Fibroblast of skin of back (primary cell): Measurements from ENCODE around the gene TXNL4A.
"Not testable (repeated sequence)": the region's sequence is repeated elsewhere in the genome, so short reads cannot be mapped to it uniquely, and the experiment has no call there.

Experiments used
- DNase-seq: peaks from one replicate; pipeline ENCODE4 v3.0.0-alpha.2; 2013

Gene TXNL4A

GRCh38 chr18:79963658-79964329 lies 24.6 kb downstream of the TXNL4A start:
- no peak for DNase-seq

DNA sequence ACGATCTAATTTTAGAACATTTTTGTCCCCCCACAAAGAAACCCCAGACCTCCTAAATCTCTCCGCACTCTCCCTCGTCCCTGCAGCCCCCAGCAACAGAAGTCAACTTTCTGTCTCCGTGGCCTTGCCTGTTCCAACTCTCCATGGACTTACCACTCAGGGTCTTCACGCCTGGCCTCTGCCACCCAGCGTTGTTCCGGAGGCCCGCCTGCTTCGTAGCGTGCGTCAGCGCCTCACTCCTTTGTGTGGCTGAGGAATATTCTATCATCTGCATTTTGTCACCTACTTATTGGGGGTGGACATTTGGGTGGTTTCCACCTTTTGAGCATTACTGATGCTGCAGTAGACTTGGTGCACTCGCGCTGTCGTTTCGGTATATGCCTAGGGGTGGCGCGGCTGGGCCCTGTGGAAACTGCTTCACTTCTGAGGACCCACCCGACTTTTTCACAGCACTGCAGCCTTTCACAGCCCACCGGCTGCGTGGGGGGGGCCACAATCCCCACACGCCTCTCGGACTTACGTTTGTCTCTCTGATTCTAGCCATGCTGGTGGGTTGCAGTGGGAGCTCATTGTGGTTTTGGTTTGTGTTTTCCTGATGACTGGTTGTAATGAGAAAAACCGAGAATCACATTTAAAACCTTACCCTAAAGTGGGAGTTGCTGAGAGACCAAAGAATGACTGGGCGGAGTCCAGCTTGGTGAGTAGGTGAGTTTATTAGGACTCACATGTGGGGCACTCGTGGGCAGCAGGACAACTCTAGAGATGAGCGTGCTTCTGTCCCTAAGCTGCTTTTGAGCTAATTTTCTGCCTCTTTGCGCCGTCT lies 25.3 kb downstream of the TXNL4A start:
- no peak for DNase-seq

DNA sequence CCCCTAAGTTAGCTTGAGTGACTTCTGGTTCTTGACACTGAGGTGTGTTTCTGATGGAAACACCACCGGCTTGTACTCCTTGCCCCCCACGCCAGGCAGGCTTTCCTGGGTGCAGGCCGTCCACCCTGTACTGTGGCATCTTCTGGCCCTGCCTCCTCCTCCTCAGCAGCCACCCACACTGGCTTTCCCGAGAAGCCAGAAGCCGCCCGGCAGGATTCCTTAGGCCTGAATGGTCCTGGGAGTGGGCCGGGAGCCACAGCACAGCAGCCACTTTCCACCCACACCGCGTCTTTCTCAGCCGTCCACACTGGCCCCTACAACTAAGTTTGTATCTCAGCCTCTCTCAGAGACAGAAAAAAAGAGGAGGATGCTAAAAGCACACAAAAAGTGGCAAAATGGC lies 26.1 kb downstream of the TXNL4A start:
- DNase-seq = no peak

GRCh38 chr18:79961527-79962291 lies 26.7 kb downstream of the TXNL4A start:
- no peak for DNase-seq

DNA sequence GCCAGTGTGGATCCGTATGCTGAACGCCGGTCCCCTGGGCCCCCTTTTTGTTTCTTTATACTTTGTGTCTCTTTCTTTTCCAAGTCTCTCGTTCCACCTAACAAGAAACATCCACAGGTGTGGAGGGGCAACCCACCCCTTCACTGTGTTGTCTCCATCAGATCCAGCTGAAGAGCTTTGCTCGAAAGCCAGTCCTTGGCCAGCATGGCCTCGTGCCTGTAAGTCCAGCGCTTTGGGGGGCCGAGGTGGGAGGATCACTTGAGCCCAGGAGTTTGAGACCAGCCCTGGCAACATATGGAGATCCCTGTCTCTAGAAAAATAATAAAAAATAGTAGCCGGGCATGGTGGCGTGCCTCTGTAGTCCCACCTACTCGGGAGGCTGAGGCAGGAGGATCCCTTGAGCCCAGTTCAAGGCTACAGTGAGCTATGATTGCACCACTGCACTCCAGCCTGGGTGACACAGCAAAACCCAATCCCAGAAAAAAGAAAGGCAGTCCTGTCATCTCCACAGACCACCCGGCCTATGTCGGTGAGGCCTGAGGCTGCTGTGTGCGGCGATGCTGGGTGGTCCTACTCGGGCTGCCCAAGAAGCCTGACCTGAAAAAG lies 27.3 kb downstream of the TXNL4A start:
- DNase-seq = no peak

- not testable (repeated sequence) for DNase-seq
Observed at GRCh38 chr18:79960161-79960801, 28.1 kb downstream of the TXNL4A start.

DNA sequence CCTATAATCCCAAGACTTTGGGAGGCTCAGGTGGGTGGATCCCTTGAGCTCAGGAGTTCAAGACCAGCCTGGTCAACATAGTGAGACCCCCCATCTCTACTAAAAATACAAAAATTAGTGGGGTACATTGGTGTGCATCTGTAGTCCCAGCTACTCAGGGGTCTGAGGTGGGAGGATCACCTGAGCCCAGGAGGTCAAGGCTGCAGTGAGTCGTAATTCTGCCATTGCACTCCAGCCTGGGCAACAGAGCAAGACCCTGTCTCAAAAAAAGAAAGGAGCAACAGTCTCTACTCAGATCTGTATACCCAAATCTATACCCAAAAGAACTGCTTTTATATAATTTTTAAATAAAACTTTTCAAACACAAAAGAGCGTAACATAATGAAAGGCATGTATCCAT lies 29.4 kb downstream of the TXNL4A start:
- DNase-seq = no peak

- DNase-seq = no peak
Observed at GRCh38 chr18:79956276-79956675, 32.1 kb downstream of the TXNL4A start.

DNA sequence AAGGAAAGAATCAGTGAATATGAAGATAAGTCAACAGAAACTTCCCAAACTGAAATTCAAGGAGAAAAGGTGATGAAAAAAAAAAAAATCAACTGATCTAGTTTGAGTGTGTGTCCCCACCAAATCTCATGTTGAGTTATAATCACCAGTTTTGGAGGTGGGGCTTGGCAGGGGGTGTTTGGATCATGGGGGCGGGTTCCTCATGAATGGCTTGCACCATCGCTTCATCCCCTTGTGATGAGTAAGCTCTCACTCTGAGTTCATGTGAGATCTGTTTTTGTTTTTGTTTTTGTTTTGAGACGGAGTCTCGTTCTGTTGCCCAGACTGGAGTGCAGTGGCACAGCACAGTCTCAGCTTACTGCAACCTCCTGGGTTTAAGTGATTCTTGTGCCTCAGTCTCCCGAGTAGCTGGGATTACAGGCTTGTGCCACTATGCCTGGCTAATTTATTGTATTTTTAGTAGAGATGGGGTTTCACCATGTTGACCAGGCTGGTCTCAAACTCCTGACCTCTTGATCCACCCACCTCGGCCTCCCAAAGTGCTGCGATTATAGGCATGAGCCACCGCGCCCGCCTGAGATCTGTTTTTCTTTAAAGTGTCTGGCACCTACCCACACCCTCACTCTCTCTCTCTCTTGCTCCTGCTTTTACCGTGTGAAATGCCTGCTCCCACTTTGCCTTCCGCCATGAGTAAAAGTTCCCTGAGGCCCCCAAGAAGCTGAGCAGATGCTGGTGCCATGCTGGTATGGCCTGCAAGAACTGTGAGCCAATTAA lies 32.9 kb downstream of the TXNL4A start:
- DNase-seq = no peak

DNA sequence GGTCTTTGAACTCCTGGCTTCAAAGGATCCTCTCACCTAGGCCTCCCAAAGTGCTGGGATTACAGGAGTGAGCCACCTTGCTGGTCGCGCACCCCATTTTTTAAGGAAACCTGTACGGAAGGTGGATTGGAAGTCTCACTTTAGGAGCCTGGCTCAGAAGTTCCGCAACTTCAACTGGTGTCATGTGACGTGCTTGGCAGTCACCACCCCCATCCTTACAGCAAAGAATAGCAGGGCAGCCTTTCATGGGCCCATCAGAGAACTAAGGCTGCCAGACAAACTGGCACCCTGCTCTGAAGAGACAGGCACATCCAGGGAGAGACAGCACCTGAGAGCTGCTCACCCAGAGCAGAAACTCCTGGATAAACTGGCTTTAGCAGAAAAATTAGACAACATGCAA lies 33.6 kb downstream of the TXNL4A start:
- DNase-seq = no peak

GRCh38 chr18:79953971-79954651 lies 34.3 kb downstream of the TXNL4A start:
- DNase-seq = no peak

GRCh38 chr18:79952996-79953559 lies 35.3 kb downstream of the TXNL4A start:
- DNase-seq = no peak

GRCh38 chr18:79952456-79952995 lies 35.8 kb downstream of the TXNL4A start:
- DNase-seq = no peak

- DNase-seq = peak; percentile 85
Observed at GRCh38 chr18:79951545-79952455, 36.6 kb downstream of the TXNL4A start, which contains the start of gene SLC66A2. Gene SLC66A2, minus strand, starts transcription at chr18:79951653. Its CDS starts 727 bp downstream, at chr18:79950926.

DNA sequence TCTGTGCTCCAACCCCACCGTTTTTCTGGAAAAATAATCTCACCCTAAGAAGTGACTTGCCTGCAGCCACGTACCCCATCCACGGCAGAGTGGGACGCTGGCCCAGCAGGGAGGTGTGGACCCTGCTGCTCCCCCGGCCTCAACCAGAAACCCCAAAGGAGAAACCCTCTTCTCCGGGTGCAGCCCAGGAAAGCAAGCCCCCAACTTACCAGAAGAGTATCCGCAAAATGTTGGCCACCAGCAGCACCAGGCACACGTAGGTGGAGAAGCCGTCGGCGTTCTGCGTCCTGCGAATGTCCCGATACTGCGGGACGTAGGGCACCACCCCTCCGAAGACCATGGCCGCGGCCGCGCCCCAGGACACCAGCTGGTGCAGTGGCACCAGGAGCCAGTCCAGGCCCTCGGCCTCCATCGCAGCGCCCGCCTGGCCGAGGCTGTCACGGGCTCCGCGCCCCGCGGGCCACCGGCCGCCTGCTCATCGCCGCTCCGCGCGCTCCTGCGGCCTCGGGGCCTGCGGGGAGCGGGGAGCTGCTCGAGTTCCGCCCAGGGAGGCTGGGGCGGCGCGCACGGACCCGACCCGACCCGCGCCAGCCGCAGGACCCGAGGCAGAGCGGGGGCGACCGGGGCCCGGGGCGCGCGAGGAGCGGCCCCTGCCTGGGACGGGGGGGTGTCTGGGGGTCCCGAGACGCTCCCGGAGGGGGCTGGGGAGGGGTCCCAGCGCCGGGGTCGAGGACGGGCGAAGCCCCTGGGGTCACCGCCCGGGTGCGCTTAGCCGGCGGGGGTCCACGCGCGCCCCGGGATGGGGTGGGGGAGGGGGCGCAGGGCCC lies 37.6 kb downstream of the TXNL4A start:
- peak; percentile 35 for DNase-seq

GRCh38 chr18:79949697-79950487 lies 38.5 kb downstream of the TXNL4A start:
- DNase-seq = no peak

GRCh38 chr18:79948719-79949411 lies 39.5 kb downstream of the TXNL4A start:
- no peak for DNase-seq
